SK-N-SH (cell line): ENCODE results near the gene TWNK.

ENCODE experiments used
- TAF1 ChIP-seq: IDR thresholded peaks from 2 replicates; pipeline ENCODE4 v1.6.1; 2012; ENCODE audit warnings: low read depth, mild to moderate bottlenecking, low read length, moderate library complexity, borderline replicate concordance
- TF ChIP-seq, protein P1 (sequence below): IDR thresholded peaks from 2 replicates; pipeline ENCODE4 v1.6.1; 2012; ENCODE audit warnings: mild to moderate bottlenecking, low read depth, low read length, moderate library complexity
- TF ChIP-seq, protein P2 (sequence below): fragments of 200-600 bp; sonication (generic); IDR thresholded peaks from 2 replicates; pipeline ENCODE4 v1.6.1; 2017; ENCODE audit warnings: antibody characterized with exemption, mild to moderate bottlenecking, moderate library complexity

DNA sequence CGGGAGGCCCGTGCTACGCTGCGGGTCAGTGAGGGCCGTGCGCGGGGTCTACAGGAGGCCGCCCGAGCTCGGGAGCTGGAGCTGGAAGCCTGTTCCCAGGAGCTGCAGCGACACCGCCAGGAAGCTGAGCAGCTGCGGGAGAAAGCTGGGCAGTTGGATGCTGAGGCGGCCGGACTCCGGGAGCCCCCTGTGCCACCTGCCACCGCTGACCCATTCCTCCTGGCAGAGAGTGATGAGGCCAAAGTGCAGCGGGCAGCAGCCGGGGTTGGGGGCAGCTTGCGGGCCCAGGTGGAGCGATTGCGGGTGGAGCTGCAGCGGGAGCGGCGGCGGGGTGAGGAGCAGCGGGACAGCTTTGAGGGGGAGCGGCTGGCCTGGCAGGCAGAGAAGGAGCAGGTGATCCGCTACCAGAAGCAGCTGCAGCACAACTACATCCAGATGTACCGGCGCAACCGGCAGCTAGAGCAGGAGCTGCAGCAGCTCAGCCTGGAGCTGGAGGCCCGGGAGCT lies 19.3 kb downstream of the TWNK start:
- TF ChIP-seq, protein P1, sequence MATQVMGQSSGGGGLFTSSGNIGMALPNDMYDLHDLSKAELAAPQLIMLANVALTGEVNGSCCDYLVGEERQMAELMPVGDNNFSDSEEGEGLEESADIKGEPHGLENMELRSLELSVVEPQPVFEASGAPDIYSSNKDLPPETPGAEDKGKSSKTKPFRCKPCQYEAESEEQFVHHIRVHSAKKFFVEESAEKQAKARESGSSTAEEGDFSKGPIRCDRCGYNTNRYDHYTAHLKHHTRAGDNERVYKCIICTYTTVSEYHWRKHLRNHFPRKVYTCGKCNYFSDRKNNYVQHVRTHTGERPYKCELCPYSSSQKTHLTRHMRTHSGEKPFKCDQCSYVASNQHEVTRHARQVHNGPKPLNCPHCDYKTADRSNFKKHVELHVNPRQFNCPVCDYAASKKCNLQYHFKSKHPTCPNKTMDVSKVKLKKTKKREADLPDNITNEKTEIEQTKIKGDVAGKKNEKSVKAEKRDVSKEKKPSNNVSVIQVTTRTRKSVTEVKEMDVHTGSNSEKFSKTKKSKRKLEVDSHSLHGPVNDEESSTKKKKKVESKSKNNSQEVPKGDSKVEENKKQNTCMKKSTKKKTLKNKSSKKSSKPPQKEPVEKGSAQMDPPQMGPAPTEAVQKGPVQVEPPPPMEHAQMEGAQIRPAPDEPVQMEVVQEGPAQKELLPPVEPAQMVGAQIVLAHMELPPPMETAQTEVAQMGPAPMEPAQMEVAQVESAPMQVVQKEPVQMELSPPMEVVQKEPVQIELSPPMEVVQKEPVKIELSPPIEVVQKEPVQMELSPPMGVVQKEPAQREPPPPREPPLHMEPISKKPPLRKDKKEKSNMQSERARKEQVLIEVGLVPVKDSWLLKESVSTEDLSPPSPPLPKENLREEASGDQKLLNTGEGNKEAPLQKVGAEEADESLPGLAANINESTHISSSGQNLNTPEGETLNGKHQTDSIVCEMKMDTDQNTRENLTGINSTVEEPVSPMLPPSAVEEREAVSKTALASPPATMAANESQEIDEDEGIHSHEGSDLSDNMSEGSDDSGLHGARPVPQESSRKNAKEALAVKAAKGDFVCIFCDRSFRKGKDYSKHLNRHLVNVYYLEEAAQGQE, result no peak
- TF ChIP-seq, protein P2, sequence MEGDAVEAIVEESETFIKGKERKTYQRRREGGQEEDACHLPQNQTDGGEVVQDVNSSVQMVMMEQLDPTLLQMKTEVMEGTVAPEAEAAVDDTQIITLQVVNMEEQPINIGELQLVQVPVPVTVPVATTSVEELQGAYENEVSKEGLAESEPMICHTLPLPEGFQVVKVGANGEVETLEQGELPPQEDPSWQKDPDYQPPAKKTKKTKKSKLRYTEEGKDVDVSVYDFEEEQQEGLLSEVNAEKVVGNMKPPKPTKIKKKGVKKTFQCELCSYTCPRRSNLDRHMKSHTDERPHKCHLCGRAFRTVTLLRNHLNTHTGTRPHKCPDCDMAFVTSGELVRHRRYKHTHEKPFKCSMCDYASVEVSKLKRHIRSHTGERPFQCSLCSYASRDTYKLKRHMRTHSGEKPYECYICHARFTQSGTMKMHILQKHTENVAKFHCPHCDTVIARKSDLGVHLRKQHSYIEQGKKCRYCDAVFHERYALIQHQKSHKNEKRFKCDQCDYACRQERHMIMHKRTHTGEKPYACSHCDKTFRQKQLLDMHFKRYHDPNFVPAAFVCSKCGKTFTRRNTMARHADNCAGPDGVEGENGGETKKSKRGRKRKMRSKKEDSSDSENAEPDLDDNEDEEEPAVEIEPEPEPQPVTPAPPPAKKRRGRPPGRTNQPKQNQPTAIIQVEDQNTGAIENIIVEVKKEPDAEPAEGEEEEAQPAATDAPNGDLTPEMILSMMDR, result no peak
- no peak for TF ChIP-seq TAF1
